IPS DF 6.9 (cell line): ENCODE data around the gene SMIM34.
"Not testable (repeated sequence)": the region's sequence is repeated elsewhere in the genome, so short reads cannot be mapped to it uniquely, and the experiment has no call there.

ENCODE experiments used
- DNase-seq: peaks from one replicate; pipeline ENCODE4 v3.0.0-alpha.2; 2013; ENCODE audit warnings: low read depth, low spot score
- H3K27ac ChIP-seq: one replicate; pipeline ENCODE4 v1.5.1; 2013; ENCODE audit warnings: low read length, control low read depth
- H3K27me3 ChIP-seq: 2 replicates; pipeline ENCODE4 v1.6.1; 2013; ENCODE audit warnings: mild to moderate bottlenecking, low read length; ENCODE audit not compliant: control insufficient read depth, insufficient read depth
- H3K36me3 ChIP-seq: 2 replicates; pipeline ENCODE4 v1.6.1; 2013; ENCODE audit warnings: low read length; ENCODE audit not compliant: control insufficient read depth, insufficient read depth
- H3K4me1 ChIP-seq: 2 replicates; pipeline ENCODE4 v1.6.1; 2013; ENCODE audit warnings: low read length; ENCODE audit not compliant: control insufficient read depth, insufficient read depth
- H3K4me3 ChIP-seq: 2 replicates; pipeline ENCODE4 v1.5.1; 2013; ENCODE audit warnings: mild to moderate bottlenecking, low read length
- H3K9me3 ChIP-seq: 2 replicates; pipeline ENCODE4 v1.6.1; 2013; ENCODE audit warnings: low read length, inconsistent platforms; ENCODE audit not compliant: control insufficient read depth, insufficient read depth
- WGBS: extraction: QIAGEN DNeasy Blood & Tissue Kit; methylation state at CpG from one replicate; pipeline ENCODE4 v1.1.7; 2013; ENCODE audit warnings: mixed read lengths, missing lambda C conversion rate; ENCODE audit not compliant: insufficient read length, insufficient coverage; 5-methylcytosine and 5-hydroxymethylcytosine counted together

SMIM34 gene

GRCh38 chr21:34423805-34424204, at the start of gene SMIM34:
SMIM34 (minus strand) TSS chr21:34423951; CDS start chr21:34423839, 112 bp downstream.
- not testable (repeated sequence) for DNase-seq, H3K9me3 ChIP-seq, H3K27ac ChIP-seq, H3K27me3 ChIP-seq, H3K4me3 ChIP-seq, H3K4me1 ChIP-seq, H3K36me3 ChIP-seq
- WGBS = no CpG with 5 or more reads among the region's 4 CpGs

GRCh38 chr21:34467333-34467732, 43.6 kb upstream of the SMIM34 start:
- not testable (repeated sequence) for H3K27ac ChIP-seq, H3K27me3 ChIP-seq, H3K9me3 ChIP-seq, H3K4me1 ChIP-seq, DNase-seq, H3K36me3 ChIP-seq, H3K4me3 ChIP-seq
- WGBS = no CpG with 5 or more reads among the region's 3 CpGs

- H3K27ac ChIP-seq, H3K27me3 ChIP-seq, H3K4me1 ChIP-seq, H3K36me3 ChIP-seq, H3K4me3 ChIP-seq, H3K9me3 ChIP-seq, DNase-seq: not testable (repeated sequence)
- WGBS = no CpG with 5 or more reads among the region's 36 CpGs
Observed at GRCh38 chr21:34459426-34459825, 35.7 kb upstream of the SMIM34 start.

- H3K27me3 ChIP-seq, H3K36me3 ChIP-seq, H3K27ac ChIP-seq, DNase-seq, H3K4me1 ChIP-seq, H3K9me3 ChIP-seq, H3K4me3 ChIP-seq: not testable (repeated sequence)
- no CpG with 5 or more reads among the region's 7 CpGs for WGBS
Observed at GRCh38 chr21:34458266-34458665, 34.5 kb upstream of the SMIM34 start.

- not testable (repeated sequence) for H3K9me3 ChIP-seq, H3K27me3 ChIP-seq, H3K36me3 ChIP-seq, H3K4me1 ChIP-seq, H3K27ac ChIP-seq, DNase-seq, H3K4me3 ChIP-seq
- no CpG with 5 or more reads among the region's 6 CpGs for WGBS
Observed at GRCh38 chr21:34456180-34456579, 32.4 kb upstream of the SMIM34 start.

GRCh38 chr21:34455628-34456027, 31.9 kb upstream of the SMIM34 start:
- not testable (repeated sequence) for DNase-seq, H3K4me1 ChIP-seq, H3K9me3 ChIP-seq, H3K27me3 ChIP-seq, H3K36me3 ChIP-seq, H3K27ac ChIP-seq, H3K4me3 ChIP-seq
- no CpG with 5 or more reads among the region's 10 CpGs for WGBS

GRCh38 chr21:34447018-34447417, 23.3 kb upstream of the SMIM34 start:
- H3K36me3 ChIP-seq, H3K9me3 ChIP-seq, H3K4me1 ChIP-seq, DNase-seq, H3K27ac ChIP-seq, H3K27me3 ChIP-seq, H3K4me3 ChIP-seq: not testable (repeated sequence)
- WGBS = no CpG with 5 or more reads among the region's 8 CpGs

- not testable (repeated sequence) for H3K4me1 ChIP-seq, DNase-seq, H3K4me3 ChIP-seq, H3K9me3 ChIP-seq, H3K27ac ChIP-seq, H3K36me3 ChIP-seq, H3K27me3 ChIP-seq
- WGBS = no CpG with 5 or more reads among the region's 4 CpGs
Observed at GRCh38 chr21:34443486-34443885, 19.7 kb upstream of the SMIM34 start.

- H3K9me3 ChIP-seq, H3K4me1 ChIP-seq, H3K36me3 ChIP-seq, H3K27me3 ChIP-seq, H3K4me3 ChIP-seq, H3K27ac ChIP-seq, DNase-seq: not testable (repeated sequence)
- WGBS = no CpG with 5 or more reads among the region's 5 CpGs
Observed at GRCh38 chr21:34429710-34430109, 6.0 kb upstream of the SMIM34 start.

- H3K27ac ChIP-seq, H3K4me1 ChIP-seq, DNase-seq, H3K9me3 ChIP-seq, H3K4me3 ChIP-seq, H3K27me3 ChIP-seq, H3K36me3 ChIP-seq: not testable (repeated sequence)
- no CpG with 5 or more reads among the region's 6 CpGs for WGBS
Observed at GRCh38 chr21:34428441-34428840, 4.7 kb upstream of the SMIM34 start.

GRCh38 chr21:34427339-34427738, 3.6 kb upstream of the SMIM34 start:
- DNase-seq, H3K27ac ChIP-seq, H3K36me3 ChIP-seq, H3K4me3 ChIP-seq, H3K4me1 ChIP-seq, H3K9me3 ChIP-seq, H3K27me3 ChIP-seq: not testable (repeated sequence)
- no CpG with 5 or more reads among the region's 8 CpGs for WGBS
